ENCODE data around the gene BIRC2. TPM values are rescaled to one million over a fixed set of nuclear protein-coding genes. Genes with fewer than 3 reads are reported as not detected.
A peak's percentile ranks its signal among the peaks of the same experiment; 100 is the strongest.
"Not testable (repeated sequence)": the region's sequence is repeated elsewhere in the genome, so short reads cannot be mapped to it uniquely, and the experiment has no call there.

The BIRC2 gene
- polyA plus RNA-seq, 1 experiment, result 34.5 TPM

- ChIA-PET POLR2A (no interaction called here), CTCF (interaction anchor here (1.7 kb wide), 1 partner anchor 18 kb away, joined by 4 read pairs; no protein-coding TSS in a partner anchor)
- no peak for TF ChIP-seq CTCF (IDR thresholded peaks at IDR 0.05; ENCODE audit: insufficient read depth, low read depth, low read length)
- Histone ChIP-seq H3K4me3 (ENCODE audit: low read depth, low read length) (no peak overlapping the region), H3K27me3 (ENCODE audit: control insufficient read depth, insufficient read depth, low read length) (no peaks in the 10 kb centered on the region), H3K36me3 (ENCODE audit: control insufficient read depth, insufficient read depth, low read length) (no peaks in the 10 kb centered on the region)
- no peak for DNase-seq (ENCODE audit: low read depth)
These were observed 15.7 kb upstream of the BIRC2 start for GRCh38 chr11:102331341-102331740.

GRCh38 chr11:102332611-102332994 is 14.4 kb upstream of the BIRC2 start:
- ChIA-PET POLR2A (no interaction called here), CTCF (interaction anchor here (0.7 to 1.7 kb wide), 2 partner anchors 9 to 19 kb away, joined by 3 to 4 read pairs; no protein-coding TSS in a partner anchor)
- H3K36me3 ChIP-seq (ENCODE audit: control insufficient read depth, insufficient read depth, low read length), result no peaks in the 10 kb centered on the region
- DNase-seq (ENCODE audit: low read depth), result no peak
- H3K4me3 ChIP-seq (ENCODE audit: low read depth, low read length), result no peak overlapping the region
- H3K27me3 ChIP-seq (ENCODE audit: control insufficient read depth, insufficient read depth, low read length), result no peaks in the 10 kb centered on the region
- no peak for TF ChIP-seq CTCF (IDR thresholded peaks at IDR 0.05; ENCODE audit: insufficient read depth, low read depth, low read length)

- no peak overlapping the region for H3K4me3 ChIP-seq (ENCODE audit: low read depth, low read length)
- H3K27me3 ChIP-seq (ENCODE audit: control insufficient read depth, insufficient read depth, low read length), result no peaks in the 10 kb centered on the region
- DNase-seq (ENCODE audit: low read depth), result no peak
- POLR2A ChIA-PET, result no interaction called here
- TF ChIP-seq CTCF (IDR thresholded peaks at IDR 0.05; ENCODE audit: insufficient read depth, low read depth, low read length), result no peak
- CTCF ChIA-PET, result interaction anchor here (1.9 kb wide), 1 partner anchor 328 kb away, joined by 7 read pairs; no protein-coding TSS in a partner anchor
- H3K36me3 ChIP-seq (ENCODE audit: control insufficient read depth, insufficient read depth, low read length), result no peaks in the 10 kb centered on the region
These were observed 8.5 kb upstream of the BIRC2 start for GRCh38 chr11:102338479-102339010.

GRCh38 chr11:102341311-102341710 is 5.7 kb upstream of the BIRC2 start:
- DNase-seq (ENCODE audit: low read depth); H3K4me3 ChIP-seq (ENCODE audit: low read depth, low read length); POLR2A ChIA-PET; H3K36me3 ChIP-seq (ENCODE audit: control insufficient read depth, insufficient read depth, low read length); H3K27me3 ChIP-seq (ENCODE audit: control insufficient read depth, insufficient read depth, low read length): not testable (repeated sequence)
- CTCF ChIA-PET, result interaction anchor here (0.6 to 5.2 kb wide), 30 partner anchors 9 to 328 kb away, joined by 3 to 38 read pairs (median 4); no protein-coding TSS in a partner anchor

GRCh38 chr11:102341844-102342318 is 5.1 kb upstream of the BIRC2 start:
- TF ChIP-seq CTCF (IDR thresholded peaks at IDR 0.05; ENCODE audit: insufficient read depth, low read depth, low read length), result peak; percentile 81
- no peaks in the 10 kb centered on the region for H3K36me3 ChIP-seq (ENCODE audit: control insufficient read depth, insufficient read depth, low read length)
- no peak for DNase-seq (ENCODE audit: low read depth)
- H3K4me3 ChIP-seq (ENCODE audit: low read depth, low read length), result no peak overlapping the region
- CTCF ChIA-PET, result interaction anchor here (0.6 to 5.2 kb wide), 36 partner anchors 8 to 327 kb away, joined by 3 to 38 read pairs (median 4); no protein-coding TSS in a partner anchor
- no peaks in the 10 kb centered on the region for H3K27me3 ChIP-seq (ENCODE audit: control insufficient read depth, insufficient read depth, low read length)
- POLR2A ChIA-PET, result no interaction called here

GRCh38 chr11:102343809-102344208 is 3.2 kb upstream of the BIRC2 start:
- Histone ChIP-seq H3K4me3 (ENCODE audit: low read depth, low read length) (no peak overlapping the region), H3K27me3 (ENCODE audit: control insufficient read depth, insufficient read depth, low read length) (no peaks in the 10 kb centered on the region), H3K36me3 (ENCODE audit: control insufficient read depth, insufficient read depth, low read length) (no peaks in the 10 kb centered on the region)
- no peak for DNase-seq (ENCODE audit: low read depth)
- ChIA-PET POLR2A (no interaction called here), CTCF (interaction anchor here (1.0 to 5.2 kb wide), 6 partner anchors 23 to 322 kb away, joined by 3 to 38 read pairs (median 7); no protein-coding TSS in a partner anchor)
- TF ChIP-seq CTCF (IDR thresholded peaks at IDR 0.05; ENCODE audit: insufficient read depth, low read depth, low read length), result no peak
